Esophagus muscularis mucosa (tissue), 4 donors: ENCODE measurements around the gene ADRB2. TPM values are rescaled to one million over a fixed set of nuclear protein-coding genes. Genes with fewer than 3 reads are reported as not detected.

Experiments
- DNase-seq: peaks from one replicate; pipeline ENCODE4 v3.0.0-alpha.2; 2017; ENCODE audit errors: extremely low spot score
- H3K27ac ChIP-seq, 4 donors: fragments of 200-600 bp; sonication (generic); replicated peaks in 1 of 4; 1 replicate in 3 of 4; 2 replicates in 1 of 4; pipeline ENCODE4 v1.5.1; 2016 to 2019; ENCODE audit warnings: mild to moderate bottlenecking in 1 of 4
- H3K27me3 ChIP-seq, 4 donors: fragments of 200-600 bp; sonication (generic); one replicate each; pipeline versions ENCODE4 v1.5.1 to v1.6.0; 2016 to 2019
- H3K36me3 ChIP-seq, 4 donors: fragments of 200-600 bp; sonication (generic); one replicate each; pipeline ENCODE4 v1.5.1; 2016 to 2019
- H3K4me1 ChIP-seq, 4 donors: fragments of 200-600 bp; sonication (generic); one replicate each; pipeline ENCODE4 v1.5.1; 2016 to 2019
- H3K4me3 ChIP-seq, 4 donors: fragments of 200-600 bp; sonication (generic); 1 replicate in 2 of 4; 2 replicates in 2 of 4; pipeline ENCODE4 v1.5.1; 2016 to 2019; ENCODE audit warnings: mild to moderate bottlenecking in 4 of 4, moderate library complexity in 1 of 4
- H3K9me3 ChIP-seq, 4 donors: fragments of 200-600 bp; sonication (generic); 1 replicate in 3 of 4; 2 replicates in 1 of 4; pipeline ENCODE4 v1.5.1; 2016 to 2019
- EP300 ChIP-seq: sonication (generic); formaldehyde crosslinking; IDR thresholded peaks from one replicate; pipeline ENCODE4 v1.6.1; 2017; ENCODE audit warnings: antibody characterized with exemption
- POLR2A ChIP-seq: fragments of 450-650 bp; IDR thresholded peaks from one replicate; pipeline ENCODE4 v1.6.1; 2017; ENCODE audit warnings: antibody characterized with exemption, moderate library complexity, mild to moderate bottlenecking, low read depth
- POLR2AphosphoS5 ChIP-seq, 2 donors: sonication (generic); formaldehyde crosslinking; IDR thresholded peaks; one replicate each; pipeline ENCODE4 v1.6.1; 2017; ENCODE audit warnings: antibody characterized with exemption in 2 of 2
- WGBS: methylation state at CpG from one replicate; pipeline ENCODE4 v1.1.5; 2018; 5-methylcytosine and 5-hydroxymethylcytosine counted together
- intact Hi-C: fragments of 100-400 bp; cut with DNase I; formaldehyde crosslinking; loops from one replicate; pipeline ENCODE4 v1.15.1; 2023
- total RNA-seq, 4 donors: library from RNA; depleted of rRNA; stranded (reverse); fragments of >200 nt; gene quantifications; one replicate each; pipeline versions ENCODE4 v1.1.0 to v1.2.1, GENCODE V29; 2016
- TF ChIP-seq, protein P1 (sequence below), 3 experiments: fragments of 200-600 bp in 2 of 3; fragments of 450-650 bp in 1 of 3; sonication (generic) in 2 of 3; IDR thresholded peaks; one replicate each; pipeline ENCODE4 v1.5.1; 2017 to 2019; ENCODE audit warnings: antibody characterized with exemption in 3 of 3, mild to moderate bottlenecking in 2 of 3, moderate library complexity in 1 of 3

The ADRB2 gene
- total RNA-seq, 4 donors from 2014 or later, result 4.2 to 6.1 (median 4.9) TPM

DNA sequence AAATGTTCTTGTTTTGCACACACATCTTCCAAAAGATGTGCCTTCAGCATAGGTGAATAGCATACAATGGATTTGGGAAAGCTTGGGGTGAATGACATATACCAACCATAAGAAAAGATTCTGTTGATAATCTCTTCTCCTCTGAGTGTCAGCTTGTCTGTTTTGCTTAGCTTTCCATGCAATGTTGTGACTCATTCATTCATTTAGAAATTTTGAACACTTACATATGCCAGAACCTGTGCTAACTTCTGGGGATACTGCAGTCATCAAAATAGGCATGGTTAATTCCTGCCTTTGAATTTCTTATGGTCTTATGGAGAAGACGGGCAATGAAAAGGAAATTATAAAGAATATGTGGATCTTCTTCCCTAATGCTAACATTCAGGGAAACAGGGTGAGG is 14.1 kb downstream of the ADRB2 start:
- no peaks in the 10 kb centered on the region for H3K27me3 ChIP-seq
- no peak overlapping the region for H3K27ac ChIP-seq
- intact Hi-C loops, result no loop called here
- no peaks in the 10 kb centered on the region for H3K36me3 ChIP-seq
- H3K4me1 ChIP-seq, result peaks cover 0 to 23% (median 9%) of the 10 kb centered on the region in 4 donors
- TF ChIP-seq POLR2AphosphoS5 (IDR thresholded peaks at IDR 0.05) (no peak), POLR2A (no peak), EP300 (no peak)
- TF ChIP-seq, protein P1, sequence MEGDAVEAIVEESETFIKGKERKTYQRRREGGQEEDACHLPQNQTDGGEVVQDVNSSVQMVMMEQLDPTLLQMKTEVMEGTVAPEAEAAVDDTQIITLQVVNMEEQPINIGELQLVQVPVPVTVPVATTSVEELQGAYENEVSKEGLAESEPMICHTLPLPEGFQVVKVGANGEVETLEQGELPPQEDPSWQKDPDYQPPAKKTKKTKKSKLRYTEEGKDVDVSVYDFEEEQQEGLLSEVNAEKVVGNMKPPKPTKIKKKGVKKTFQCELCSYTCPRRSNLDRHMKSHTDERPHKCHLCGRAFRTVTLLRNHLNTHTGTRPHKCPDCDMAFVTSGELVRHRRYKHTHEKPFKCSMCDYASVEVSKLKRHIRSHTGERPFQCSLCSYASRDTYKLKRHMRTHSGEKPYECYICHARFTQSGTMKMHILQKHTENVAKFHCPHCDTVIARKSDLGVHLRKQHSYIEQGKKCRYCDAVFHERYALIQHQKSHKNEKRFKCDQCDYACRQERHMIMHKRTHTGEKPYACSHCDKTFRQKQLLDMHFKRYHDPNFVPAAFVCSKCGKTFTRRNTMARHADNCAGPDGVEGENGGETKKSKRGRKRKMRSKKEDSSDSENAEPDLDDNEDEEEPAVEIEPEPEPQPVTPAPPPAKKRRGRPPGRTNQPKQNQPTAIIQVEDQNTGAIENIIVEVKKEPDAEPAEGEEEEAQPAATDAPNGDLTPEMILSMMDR (IDR thresholded peaks at IDR 0.05), result no peak
- WGBS, result 88% methylated on average over 1 of the region's 1 CpG
- no peak overlapping the region for H3K4me3 ChIP-seq
- H3K9me3 ChIP-seq, result no peaks in the 10 kb centered on the region
- no peak for DNase-seq

DNA sequence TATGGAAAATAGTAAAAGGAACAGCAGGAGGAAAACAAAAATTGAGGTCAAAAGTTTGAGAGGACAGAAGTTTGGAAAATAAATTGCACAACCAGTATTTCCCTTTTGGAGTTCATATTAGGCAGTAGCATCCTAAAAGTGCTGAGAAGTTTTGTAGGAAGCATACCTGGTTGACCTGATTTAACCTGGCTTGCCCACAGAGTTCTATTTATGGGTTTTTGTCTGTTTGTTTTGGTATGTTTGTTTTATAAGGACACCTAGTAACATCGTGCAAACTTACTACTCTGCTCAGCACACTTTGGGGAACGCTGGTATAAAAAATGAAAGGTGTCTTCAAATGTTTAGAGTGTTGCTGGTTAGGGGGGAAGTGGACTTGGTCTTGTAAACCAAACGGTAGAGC is 15.1 kb downstream of the ADRB2 start:
- no peaks in the 10 kb centered on the region for H3K9me3 ChIP-seq
- H3K36me3 ChIP-seq, result no peaks in the 10 kb centered on the region
- H3K4me3 ChIP-seq, result no peak overlapping the region
- peaks cover 0 to 23% (median 9%) of the 10 kb centered on the region in 4 donors for H3K4me1 ChIP-seq
- no peaks in the 10 kb centered on the region for H3K27me3 ChIP-seq
- 48% methylated on average over 3 of the region's 3 CpGs for WGBS
- DNase-seq, result no peak
- intact Hi-C loops, result no loop called here
- no peak overlapping the region for H3K27ac ChIP-seq
- TF ChIP-seq POLR2A (no peak), EP300 (no peak), POLR2AphosphoS5 (IDR thresholded peaks at IDR 0.05) (no peak)
- TF ChIP-seq, protein P1 (IDR thresholded peaks at IDR 0.05), result no peak

DNA sequence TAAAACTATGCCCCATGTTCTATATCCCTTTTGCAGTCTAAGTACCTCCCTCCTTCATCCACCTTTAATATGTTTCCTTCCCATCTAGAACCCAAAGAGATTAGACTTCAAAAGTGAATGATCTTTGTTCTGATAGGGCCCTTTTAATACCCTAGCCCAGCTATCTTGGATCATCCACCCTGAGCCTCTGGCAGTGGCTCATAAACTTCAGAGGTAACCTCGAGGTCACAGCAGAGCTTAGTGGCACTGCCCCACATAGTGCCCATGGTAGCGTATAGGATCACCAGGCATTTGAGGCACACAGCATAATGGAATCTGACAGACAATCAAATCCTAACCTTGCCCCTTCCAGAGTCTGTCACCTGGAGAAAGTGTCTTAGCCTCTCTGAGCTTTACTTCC is 15.8 kb downstream of the ADRB2 start:
- H3K4me1 ChIP-seq, result peaks cover 0 to 23% (median 9%) of the 10 kb centered on the region in 4 donors
- no peaks in the 10 kb centered on the region for H3K36me3 ChIP-seq
- no peaks in the 10 kb centered on the region for H3K9me3 ChIP-seq
- H3K27me3 ChIP-seq, result no peaks in the 10 kb centered on the region
- H3K4me3 ChIP-seq, result no peak overlapping the region
- H3K27ac ChIP-seq, result no peak overlapping the region
- no peak for DNase-seq
- intact Hi-C loops, result no loop called here
- WGBS, result 95% methylated on average over 2 of the region's 2 CpGs
- TF ChIP-seq POLR2A, result no peak
- TF ChIP-seq, protein P1 (IDR thresholded peaks at IDR 0.05), result no peak
- no peak for TF ChIP-seq POLR2AphosphoS5 (IDR thresholded peaks at IDR 0.05)
- no peak for TF ChIP-seq EP300

DNA sequence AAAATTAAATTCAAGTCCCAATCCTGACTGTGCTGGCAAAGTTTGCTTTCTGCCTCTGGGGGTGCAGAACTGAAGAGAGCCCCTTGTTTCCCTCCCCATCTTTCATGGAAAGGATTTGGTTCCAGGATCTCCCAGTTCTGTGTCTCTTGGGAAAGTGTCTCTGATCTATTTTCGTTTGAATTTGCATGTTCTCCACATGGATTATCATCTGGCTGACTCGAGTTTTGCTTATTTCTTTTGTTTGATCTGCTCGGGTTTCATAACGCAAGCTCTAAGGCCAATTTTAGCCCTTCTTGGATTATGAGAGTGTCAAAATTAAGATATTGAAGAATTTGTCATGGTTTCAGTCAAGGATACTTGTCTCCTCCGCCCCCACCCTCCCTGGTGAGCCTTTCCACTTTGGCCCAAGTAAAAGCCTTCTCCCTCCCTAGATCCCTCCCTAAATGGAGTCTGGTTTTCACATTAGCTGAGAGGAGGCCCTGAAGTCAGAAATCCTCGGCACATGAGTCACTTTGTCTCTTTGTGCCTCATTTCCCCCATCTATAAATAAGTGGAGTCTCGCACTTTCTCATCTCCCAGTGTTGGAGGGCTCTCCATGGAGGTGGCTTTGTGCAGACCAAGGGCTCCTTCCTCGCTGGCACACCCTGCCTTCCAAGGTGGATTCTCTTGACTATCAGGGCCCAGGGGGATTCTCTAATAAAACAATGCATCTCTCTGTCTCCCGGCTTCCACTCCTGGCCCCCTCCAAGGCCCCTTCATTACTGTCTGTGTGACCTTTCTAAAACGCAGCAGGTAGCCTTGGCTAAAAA is 17.3 kb downstream of the ADRB2 start:
- Histone ChIP-seq H3K27ac (no peak overlapping the region), H3K4me1 (peaks cover 0 to 23% (median 9%) of the 10 kb centered on the region in 4 donors), H3K4me3 (no peak overlapping the region), H3K9me3 (no peaks in the 10 kb centered on the region), H3K36me3 (no peaks in the 10 kb centered on the region), H3K27me3 (no peaks in the 10 kb centered on the region)
- TF ChIP-seq EP300, result no peak
- peak; percentile 9 to 23 for TF ChIP-seq POLR2AphosphoS5 (IDR thresholded peaks at IDR 0.05)
- 69% methylated on average over 10 of the region's 10 CpGs for WGBS
- intact Hi-C loops, result no loop called here
- no peak for DNase-seq

DNA sequence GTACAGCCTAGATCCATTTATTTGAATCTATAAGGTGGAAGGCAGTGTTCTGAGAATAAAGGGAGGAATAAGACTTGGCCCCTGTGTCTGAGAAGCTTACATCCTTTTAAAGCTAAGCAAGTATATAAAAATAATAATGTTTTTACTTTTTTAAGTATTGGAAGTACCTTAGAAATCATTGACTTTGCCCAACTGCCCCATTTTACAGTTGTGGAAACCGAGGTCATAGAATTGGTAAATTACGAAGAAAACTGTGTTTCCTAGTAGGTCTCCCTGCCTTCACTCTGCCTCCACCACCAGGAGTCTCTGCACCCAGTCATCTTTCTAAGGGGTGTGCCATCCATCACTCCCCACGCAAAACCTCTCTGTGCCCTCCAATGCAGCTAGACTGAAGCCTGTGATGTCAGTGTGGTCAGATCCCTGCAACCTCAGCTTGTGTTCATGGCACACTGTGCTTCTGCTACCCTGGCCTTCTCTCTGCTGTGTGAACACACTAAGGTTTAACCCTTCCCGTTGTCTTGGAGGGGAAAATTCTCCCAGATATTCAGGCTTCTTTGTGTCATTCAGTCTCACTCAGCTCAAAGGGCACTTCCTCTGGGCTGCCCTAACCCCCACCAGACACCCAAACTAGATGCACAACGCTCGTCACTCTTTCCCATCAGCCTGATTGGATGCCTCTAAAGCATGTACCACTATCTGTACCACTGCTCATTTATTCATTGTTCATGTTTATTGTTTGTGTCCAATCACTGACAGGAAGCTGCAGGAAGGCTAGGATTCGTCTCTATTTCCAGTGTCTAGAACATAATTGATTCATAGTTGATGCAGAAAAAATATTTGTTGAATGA is 18.2 kb downstream of the ADRB2 start:
- no peak overlapping the region for H3K27ac ChIP-seq
- H3K4me1 ChIP-seq, result peaks cover 0 to 23% (median 9%) of the 10 kb centered on the region in 4 donors
- WGBS, result 79% methylated on average over 7 of the region's 7 CpGs
- TF ChIP-seq POLR2A, result no peak
- TF ChIP-seq, protein P1 (IDR thresholded peaks at IDR 0.05), result no peak
- TF ChIP-seq EP300, result no peak
- no peak for TF ChIP-seq POLR2AphosphoS5 (IDR thresholded peaks at IDR 0.05)
- no peaks in the 10 kb centered on the region for H3K9me3 ChIP-seq
- no peak overlapping the region for H3K4me3 ChIP-seq
- no peaks in the 10 kb centered on the region for H3K36me3 ChIP-seq
- no peak for DNase-seq
- no peaks in the 10 kb centered on the region for H3K27me3 ChIP-seq
- intact Hi-C loops, result no loop called here
